Stimulated activated CD4-positive, alpha-beta T cell treated with anti-CD3 and anti-CD28 coated beads, TNF-alpha, amount 100 ng/mL, for 24 hours (primary cell): ENCODE measurements around the gene ZNF76.
"Not testable (repeated sequence)": the region's sequence is repeated elsewhere in the genome, so short reads cannot be mapped to it uniquely, and the experiment has no call there.

Experiments used
- DNase-seq, 3 experiments: peaks; one replicate each; pipeline ENCODE4 v3.0.0-alpha.2; 2020; ENCODE audit warnings: low read depth in 3 of 3

ZNF76 gene

GRCh38 chr6:35328965-35329364, 69.4 kb downstream of the ZNF76 start:
- not testable (repeated sequence) for DNase-seq

DNA sequence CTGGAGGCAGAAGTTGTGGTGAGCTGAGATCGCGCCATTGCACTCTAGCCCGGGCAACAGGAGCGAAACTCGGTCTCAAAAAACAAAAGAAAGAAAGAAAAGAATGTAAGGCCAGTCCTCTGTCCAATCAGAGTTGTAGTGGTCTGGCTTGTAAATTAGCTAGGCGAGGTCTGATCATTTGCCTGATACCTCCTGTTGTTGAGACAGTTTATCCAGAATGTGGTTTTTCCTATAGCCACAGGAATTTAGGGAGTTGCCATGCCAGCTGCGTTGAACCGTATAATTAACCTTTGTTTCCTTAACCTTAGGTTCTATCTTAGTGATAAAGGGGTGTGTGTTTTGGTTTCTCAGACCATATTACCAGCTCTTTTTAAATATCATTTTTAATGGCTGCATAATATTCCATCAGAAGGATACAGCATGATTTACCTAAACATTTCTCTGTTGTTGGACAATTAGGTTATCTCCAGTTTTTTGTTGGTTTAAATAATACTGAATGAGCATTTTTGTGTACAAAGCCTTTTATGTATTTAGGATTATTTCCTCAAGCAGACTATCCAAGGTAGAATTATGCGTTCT, 71.1 kb downstream of the ZNF76 start:
- no peak for DNase-seq

- peak in 1 of 3 experiments; percentile 35 for DNase-seq
These were observed 72.7 kb downstream of the ZNF76 start for GRCh38 chr6:35332074-35332887.

DNA sequence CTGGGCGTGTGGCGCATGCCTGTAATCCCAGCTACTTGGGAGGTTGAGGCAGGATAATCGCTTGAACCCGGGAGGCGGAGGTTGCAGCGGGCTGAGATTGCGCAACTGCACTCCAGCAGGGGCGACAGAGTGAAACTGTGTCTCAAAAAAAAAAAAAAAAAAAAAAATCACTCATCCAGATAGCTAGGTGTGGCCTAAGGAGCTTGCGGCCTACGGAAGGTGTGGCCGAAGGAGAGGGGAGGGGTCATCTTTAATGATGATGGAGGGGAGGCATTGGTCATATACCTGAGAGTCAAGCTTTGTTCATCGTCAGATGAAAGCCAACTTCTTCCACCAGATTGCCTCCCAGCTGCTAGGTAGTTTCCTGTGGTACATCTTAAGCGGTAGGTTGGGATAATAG, 82.0 kb downstream of the ZNF76 start:
- no peak for DNase-seq

GRCh38 chr6:35342258-35343091, 82.9 kb downstream of the ZNF76 start, which contains the start of gene PPARD:
TSS of gene PPARD (plus strand) at chr6:35342558. CDS start at chr6:35411088, 68,530 bp downstream.
- DNase-seq, result peak; percentile 96 to 97 (median 97)

DNA sequence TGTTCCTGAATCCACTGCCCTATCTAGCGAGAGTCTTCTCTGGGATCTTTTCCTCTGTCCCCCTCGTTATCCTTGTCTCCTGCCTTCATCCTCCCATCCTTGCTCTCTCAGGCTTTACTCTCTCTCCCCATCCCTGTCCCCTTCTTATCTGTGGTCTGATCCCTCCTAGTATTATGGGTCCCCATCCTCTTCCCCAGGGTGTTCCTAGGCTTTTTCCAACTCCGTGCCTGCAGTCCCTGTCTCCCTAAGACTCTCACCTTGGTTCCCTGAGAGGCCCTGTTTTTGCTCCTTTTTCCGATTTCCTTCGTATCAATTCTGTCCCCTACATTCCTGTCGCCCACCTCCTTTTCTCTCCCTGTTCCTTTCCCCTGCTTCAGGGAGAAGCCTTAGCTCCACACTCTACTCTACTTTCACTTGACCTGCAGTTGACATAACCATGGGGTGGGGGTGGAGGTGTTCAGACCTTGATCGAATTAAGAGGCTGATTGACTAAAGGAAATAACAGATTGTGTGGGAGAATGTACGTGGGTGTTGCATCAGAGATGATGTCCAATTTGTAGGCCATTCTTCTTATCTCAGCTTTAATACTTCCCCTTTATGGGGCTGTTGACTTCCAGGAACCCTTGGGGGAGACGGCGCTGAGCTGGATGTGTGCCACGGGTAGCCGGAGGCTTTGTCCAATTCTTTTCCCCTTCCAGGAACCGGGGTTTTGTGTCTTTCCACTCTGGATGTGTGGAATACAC, 83.7 kb downstream of the ZNF76 start:
- DNase-seq, result no peak

- no peak for DNase-seq
These were observed 84.5 kb downstream of the ZNF76 start for GRCh38 chr6:35343835-35344550.
